Heart left ventricle (tissue), 16 donors: Measurements from ENCODE around the gene EEF2K. TPM values are rescaled to one million over a fixed set of nuclear protein-coding genes. Genes with fewer than 3 reads are reported as not detected.
A peak's percentile ranks its signal among the peaks of the same experiment; 100 is the strongest.

Experiments
- ATAC-seq, 4 donors: fragments of 200-7000 bp; cut with Tn5 transposase; one replicate each; pipeline ENCODE4 v1.9.1; 2020 to 2022; ENCODE audit warnings: moderate library complexity in 4 of 4, mild to moderate bottlenecking in 3 of 4, moderate number of reproducible peaks in 1 of 4
- DNase-seq, 5 donors: peaks; one replicate each; pipeline ENCODE4 v3.0.0-alpha.2; 2020
- H3K27ac ChIP-seq, 12 donors: fragments of 200-600 bp; sonication (generic) in 4 of 12; one replicate each; pipeline versions ENCODE4 v1.5.0 to v1.8.0; 2016 to 2022; ENCODE audit warnings: mild to moderate bottlenecking in 2 of 12
- H3K27me3 ChIP-seq, 9 donors: fragments of 200-600 bp; sonication (generic) in 2 of 9; one replicate each; pipeline versions ENCODE4 v1.5.1 to v1.8.0; 2016 to 2022; ENCODE audit warnings: mild to moderate bottlenecking in 3 of 9
- H3K36me3 ChIP-seq, 9 donors: fragments of 200-600 bp; sonication (generic) in 2 of 9; one replicate each; pipeline versions ENCODE4 v1.5.0 to v1.8.0; 2018 to 2022; ENCODE audit warnings: mild to moderate bottlenecking in 2 of 9
- H3K4me1 ChIP-seq, 12 donors: fragments of 200-600 bp; sonication (generic) in 4 of 12; one replicate each; pipeline versions ENCODE4 v1.5.0 to v1.8.0; 2016 to 2022; ENCODE audit warnings: mild to moderate bottlenecking in 3 of 12
- H3K4me3 ChIP-seq, 12 donors: fragments of 200-600 bp; sonication (generic) in 4 of 12; one replicate each; pipeline versions ENCODE4 v1.5.0 to v1.8.0; 2017 to 2022; ENCODE audit warnings: mild to moderate bottlenecking in 9 of 12, moderate library complexity in 4 of 12
- H3K9me3 ChIP-seq, 12 donors: fragments of 200-600 bp; sonication (generic) in 4 of 12; one replicate each; pipeline versions ENCODE4 v1.5.0 to v1.8.0; 2016 to 2022; ENCODE audit warnings: mild to moderate bottlenecking in 1 of 12
- CTCF ChIP-seq, 12 donors: fragments of 200-600 bp; sonication (generic) in 4 of 12; IDR thresholded peaks; one replicate each; pipeline versions ENCODE4 v1.5.0 to v1.8.0; 2018 to 2022; ENCODE audit warnings: antibody characterized with exemption in 12 of 12, mild to moderate bottlenecking in 5 of 12
- POLR2A ChIP-seq, 2 donors: fragments of 450-650 bp; IDR thresholded peaks; one replicate each; pipeline ENCODE4 v1.6.1; 2017; ENCODE audit warnings: antibody characterized with exemption in 2 of 2, mild to moderate bottlenecking in 2 of 2, moderate library complexity in 2 of 2
- WGBS, 4 donors: extraction: QIAGEN DNeasy Blood & Tissue Kit in 2 of 4; methylation state at CpG; one replicate each; pipeline versions ENCODE4 v1.1.5 to v1.1.7; 2013 to 2018; 5-methylcytosine and 5-hydroxymethylcytosine counted together
- intact Hi-C, 10 donors: fragments of 100-400 bp; cut with DNase I; formaldehyde crosslinking; loops; one replicate each; pipeline versions ENCODE4 v1.11.1 to v1.14.2; 2022
- polyA plus RNA-seq, 2 donors: library from polyadenylated mRNA; stranded (reverse); fragments of 200-250 nt; gene quantifications; one replicate each; pipeline ENCODE4 v1.2.3, GENCODE V29; 2013
- total RNA-seq, 9 donors: library from RNA; depleted of rRNA in 2 of 9; stranded (reverse); fragments of >200 nt in 2 of 9; fragmentation: NEBNext Ultra II Directional in 3 of 9; extraction: Animal tissue kit (Norgen Biotek cat#: 25700) in 3 of 9; gene quantifications; one replicate each; pipeline versions ENCODE4 v1.1.0 to v1.2.4, GENCODE V29; 2016 to 2023
- donor health status: ischemic (EF 13 %, LVEDD 7.1; RV severe dilation, severe dysfunction).
- donor health status: healthy with polysubstance abuse.
- donor health status: DM: no; HTN: yes; CAD: no.
- donor health status: DM: no; HTN: no; CAD: no.
- donor health status: ischemic (EF 25% LVEDD 6.9; RV normal size, moderate dysfunction).
- donor health status: ischemic (EF 25% LVEDD 5.7; RV mildly dilated, moderate dysfunction).
- donor health status: healthy.
- donor health status: DM: yes; HTN: yes; CAD: no.
- donor health status: ischemic (EF 35%, LVEDD 5.7; RV mildly dilated, moderate dysfunction).
- donor health status: nonischemic (EF 11% LVEDD 7.7; RV severe dilation, severe dysfunction).
- donor health status: DM: yes; HTN: yes; CAD: no.
- donor health status: PGD.
- donor health status: ischemic (EF 29% LVEDD 5.4; RV normal size, mild dysfunction).
- donor health status: nonischemic (EF 23%, LVEDD 6.1; RV moderate dilation, normal function).

EEF2K gene
- total and polyA plus RNA-seq, 11 donors, result 8.3 to 33.6 (median 24.6) TPM

DNA sequence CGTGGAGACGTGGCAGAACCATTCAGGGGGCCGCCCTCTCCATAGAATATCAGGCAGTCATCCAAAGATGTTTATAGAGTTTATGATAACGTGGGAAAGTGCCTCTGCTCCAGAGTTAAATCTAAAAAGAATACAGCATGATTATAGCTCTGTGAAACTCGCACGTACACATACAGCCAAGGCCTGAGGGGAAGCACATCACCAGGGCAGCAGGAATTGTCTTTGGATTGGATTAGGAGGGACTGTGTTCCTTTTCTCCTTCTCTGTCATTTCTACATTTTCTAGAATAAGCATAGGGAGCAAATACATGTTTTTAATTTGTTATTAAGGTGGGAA, 26.9 kb downstream of the EEF2K start:
- H3K27me3 ChIP-seq, result no peaks in the 10 kb centered on the region
- DNase-seq (no peak), ATAC-seq (peak in 1 of 4 donors; percentile 5)
- peak overlapping the region in 6 of 12 donors; percentile 7 to 66 (median 40) for H3K27ac ChIP-seq
- intact Hi-C loops, result no loop called here
- H3K4me1 ChIP-seq, result peaks cover 0 to 15% (median 1%) of the 10 kb centered on the region in 12 donors
- TF ChIP-seq POLR2A (IDR thresholded peaks at IDR 0.05) (no peak), CTCF (IDR thresholded peaks at IDR 0.05) (no peak)
- H3K36me3 ChIP-seq, result peaks cover 0 to 71% (median 44%) of the 10 kb centered on the region in 9 donors
- WGBS, 4 donors, result 48 to 69% (median 53%) methylated on average over 6 of the region's 6 CpGs
- no peak overlapping the region for H3K4me3 ChIP-seq
- no peaks in the 10 kb centered on the region for H3K9me3 ChIP-seq

DNA sequence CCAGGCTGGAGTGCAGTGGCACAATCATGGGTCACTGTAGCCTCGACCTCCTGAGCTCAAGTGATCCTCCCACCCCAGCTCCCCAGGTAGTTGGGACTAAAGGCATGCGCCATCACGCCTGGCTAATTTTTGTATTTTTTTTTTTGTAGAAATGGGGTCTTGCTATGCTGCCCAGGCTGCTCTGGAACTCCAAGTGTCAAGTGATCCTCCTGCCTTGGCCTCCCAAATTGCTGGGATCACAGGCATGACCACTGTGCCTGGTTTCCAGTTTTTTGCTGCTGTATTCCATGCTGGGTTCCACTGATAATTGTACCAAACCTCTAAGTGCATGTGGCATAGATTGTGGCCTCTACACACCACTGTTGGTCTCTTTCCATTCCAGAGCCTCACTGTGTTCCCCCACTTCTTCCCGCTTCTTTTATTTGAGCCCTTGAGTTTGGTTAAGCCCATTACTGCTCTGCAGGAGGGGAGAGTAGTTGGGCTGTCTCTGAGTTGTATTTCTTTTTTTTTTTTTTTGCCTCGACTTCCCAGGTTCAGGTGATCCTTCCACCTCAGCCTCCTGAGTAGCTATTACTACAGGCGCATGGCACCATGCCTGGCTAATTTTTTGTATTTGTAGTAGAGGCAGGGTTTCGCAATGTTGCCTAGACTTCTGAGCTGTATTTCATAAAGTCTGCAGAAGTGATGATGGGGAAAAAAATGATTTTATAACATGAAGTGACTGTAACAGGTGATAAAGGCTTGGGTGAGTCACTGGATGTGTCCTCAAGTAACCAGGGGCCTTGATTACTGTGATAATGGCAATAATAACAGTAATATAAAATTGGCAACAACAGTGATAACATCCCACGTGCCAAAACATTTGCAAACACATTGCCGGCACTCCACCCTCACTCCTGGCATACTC, 30.0 kb downstream of the EEF2K start:
- Histone ChIP-seq H3K9me3 (no peaks in the 10 kb centered on the region), H3K27me3 (no peaks in the 10 kb centered on the region), H3K36me3 (peaks cover 0 to 52% (median 19%) of the 10 kb centered on the region in 9 donors), H3K27ac (no peak overlapping the region), H3K4me3 (no peak overlapping the region), H3K4me1 (peaks cover 0 to 30% (median 10%) of the 10 kb centered on the region in 12 donors)
- no peak for TF ChIP-seq POLR2A (IDR thresholded peaks at IDR 0.05)
- no peak for TF ChIP-seq CTCF (IDR thresholded peaks at IDR 0.05)
- ATAC-seq, result peak in 2 of 4 donors; percentile 55 to 59
- intact Hi-C loops, result no loop called here
- WGBS, 4 donors, result 62 to 78% (median 77%) methylated on average over 9 of the region's 9 CpGs
- no peak for DNase-seq

DNA sequence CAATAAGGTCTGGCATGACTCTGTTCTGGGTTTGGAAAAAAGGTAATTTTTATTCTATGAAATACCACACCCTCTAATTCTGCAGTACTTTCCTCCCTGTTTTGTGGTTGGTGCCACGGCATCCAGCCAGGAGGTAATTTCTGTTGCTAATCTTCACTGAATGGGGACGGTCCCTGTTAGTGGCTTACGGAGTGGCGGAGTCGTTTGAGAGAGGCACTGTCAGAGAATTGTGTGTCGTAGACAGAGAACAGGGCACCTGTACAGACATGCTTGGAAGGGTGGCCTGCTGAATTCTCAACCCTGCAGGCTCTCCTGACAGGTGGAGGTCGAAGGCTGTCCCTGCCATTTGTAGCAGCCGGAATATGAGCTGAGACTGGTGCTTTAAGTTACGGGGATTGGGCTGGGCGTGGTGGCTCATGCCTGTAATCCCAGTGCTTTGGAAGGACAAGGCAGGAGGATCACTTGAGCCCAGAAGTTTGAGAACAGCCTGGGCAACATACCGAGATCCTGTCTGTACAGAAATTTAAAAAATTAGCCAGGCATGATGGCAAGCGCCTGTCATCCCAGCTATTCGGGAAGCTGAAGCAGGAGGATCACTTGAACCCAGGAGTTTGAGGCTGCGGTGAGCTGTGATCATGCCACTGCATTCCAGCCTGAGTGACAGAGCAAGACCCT, 33.2 kb downstream of the EEF2K start:
- ATAC-seq, result no peak
- TF ChIP-seq CTCF (IDR thresholded peaks at IDR 0.05), result no peak
- TF ChIP-seq POLR2A (IDR thresholded peaks at IDR 0.05), result no peak
- Histone ChIP-seq H3K4me3 (no peak overlapping the region), H3K36me3 (peaks cover 0 to 24% (median 9%) of the 10 kb centered on the region in 9 donors), H3K27me3 (no peaks in the 10 kb centered on the region), H3K27ac (peak overlapping the region in 2 of 12 donors; percentile 9 to 74), H3K4me1 (peaks cover 0 to 28% (median 6%) of the 10 kb centered on the region in 12 donors), H3K9me3 (no peaks in the 10 kb centered on the region)
- 81 to 88% (median 82%) methylated on average over 14 of the region's 14 CpGs for WGBS, 4 donors
- DNase-seq, result no peak
- intact Hi-C loops, result no loop called here
